Ectodermal cell (in vitro differentiated cells): ENCODE data around the gene JMJD1C.
"Not testable (repeated sequence)": the region's sequence is repeated elsewhere in the genome, so short reads cannot be mapped to it uniquely, and the experiment has no call there.

Experiments
- H3K27ac ChIP-seq: 2 replicates; pipeline ENCODE4 v1.7.0; 2013; ENCODE audit warnings: mild to moderate bottlenecking, low read depth, low read length; ENCODE audit not compliant: insufficient read depth, poor library complexity, severe bottlenecking
- H3K27me3 ChIP-seq: 2 replicates; pipeline ENCODE4 v1.7.0; 2013; ENCODE audit warnings: mild to moderate bottlenecking, low read length; ENCODE audit not compliant: insufficient read depth, control insufficient read depth, poor library complexity, severe bottlenecking
- H3K36me3 ChIP-seq: one replicate; pipeline ENCODE4 v1.7.0; 2013; ENCODE audit warnings: low read length; ENCODE audit not compliant: control insufficient read depth, insufficient read depth
- H3K4me1 ChIP-seq: one replicate; pipeline ENCODE4 v1.7.0; 2013; ENCODE audit warnings: low read length; ENCODE audit not compliant: control insufficient read depth, insufficient read depth
- H3K4me3 ChIP-seq: 2 replicates; pipeline ENCODE4 v1.7.0; 2013; ENCODE audit warnings: low read depth, low read length, control low read depth; ENCODE audit not compliant: insufficient read depth
- H3K9me3 ChIP-seq: 2 replicates; pipeline ENCODE4 v1.7.0; 2013; ENCODE audit warnings: mild to moderate bottlenecking, low read length, moderate library complexity; ENCODE audit not compliant: control insufficient read depth
- WGBS, 2 experiments: methylation state at CpG; one replicate each; pipeline ENCODE4 v1.1.7; 2013; ENCODE audit warnings: missing lambda C conversion rate in 2 of 2; 5-methylcytosine and 5-hydroxymethylcytosine counted together

Gene JMJD1C

DNA sequence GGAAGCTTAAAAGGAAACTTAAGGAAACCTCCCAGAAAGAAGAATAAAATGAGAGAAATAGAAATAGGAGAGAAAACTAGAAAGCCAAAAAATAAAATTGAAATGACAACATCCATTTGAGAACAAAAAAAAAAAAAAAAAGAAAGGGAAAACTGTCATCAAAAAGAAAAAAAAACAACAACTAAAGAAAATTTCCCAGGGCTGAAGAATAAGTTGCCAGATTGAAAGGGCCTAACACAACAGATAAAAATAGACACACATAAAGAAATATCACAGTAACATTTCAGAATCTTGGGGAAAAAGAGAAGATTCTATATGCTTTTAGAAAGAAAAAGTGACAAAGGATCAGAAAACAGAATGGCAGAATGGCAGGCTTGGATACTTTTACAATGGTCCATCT lies 157.1 kb downstream of the JMJD1C start:
- Histone ChIP-seq H3K4me1 (no peaks in the 10 kb centered on the region), H3K4me3 (no peak overlapping the region), H3K36me3 (no peaks in the 10 kb centered on the region), H3K27me3 (no peaks in the 10 kb centered on the region), H3K9me3 (no peaks in the 10 kb centered on the region), H3K27ac (no peak overlapping the region)

GRCh38 chr10:63304146-63304545 lies 161.6 kb downstream of the JMJD1C start:
- no peaks in the 10 kb centered on the region for H3K27me3 ChIP-seq
- no peak overlapping the region for H3K27ac ChIP-seq
- H3K4me1 ChIP-seq: no peaks in the 10 kb centered on the region
- no peaks in the 10 kb centered on the region for H3K36me3 ChIP-seq
- H3K4me3 ChIP-seq: no peak overlapping the region
- 91 to 97% methylated on average over 2 to 3 of the region's 3 CpGs for WGBS, 2 experiments
- H3K9me3 ChIP-seq: no peaks in the 10 kb centered on the region

DNA sequence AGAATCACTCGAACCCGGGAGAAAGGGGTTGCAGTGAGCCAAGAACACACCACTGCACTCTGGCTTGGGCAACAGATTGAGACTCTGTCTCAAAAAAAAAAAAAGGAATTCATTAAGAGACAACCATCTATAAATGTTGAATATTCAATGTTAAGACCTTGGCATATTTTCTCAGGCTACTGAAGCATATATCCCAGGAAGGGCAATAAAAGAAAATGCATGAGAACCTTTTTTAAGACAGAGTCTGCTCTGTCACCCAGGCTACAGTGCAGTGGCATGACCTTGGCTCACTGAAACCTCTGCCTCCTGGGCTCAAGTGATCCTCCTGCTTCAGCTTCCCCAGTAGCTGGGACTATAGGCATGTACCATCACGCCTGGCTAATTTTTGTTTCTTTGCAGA lies 165.0 kb downstream of the JMJD1C start:
- no peaks in the 10 kb centered on the region for H3K9me3 ChIP-seq
- H3K4me3 ChIP-seq: no peak overlapping the region
- no peaks in the 10 kb centered on the region for H3K27me3 ChIP-seq
- H3K4me1 ChIP-seq: no peaks in the 10 kb centered on the region
- no peak overlapping the region for H3K27ac ChIP-seq
- no peaks in the 10 kb centered on the region for H3K36me3 ChIP-seq
- WGBS, 2 experiments: 89 to 93% methylated on average over 3 of the region's 3 CpGs

GRCh38 chr10:63297941-63298340 lies 167.8 kb downstream of the JMJD1C start:
- H3K9me3 ChIP-seq: no peaks in the 10 kb centered on the region
- no peak overlapping the region for H3K27ac ChIP-seq
- 94 to 95% methylated on average over 8 of the region's 8 CpGs for WGBS, 2 experiments
- H3K36me3 ChIP-seq: no peaks in the 10 kb centered on the region
- H3K4me3 ChIP-seq: no peak overlapping the region
- H3K27me3 ChIP-seq: no peaks in the 10 kb centered on the region
- H3K4me1 ChIP-seq: no peaks in the 10 kb centered on the region

GRCh38 chr10:63294781-63295180 lies 171.0 kb downstream of the JMJD1C start:
- no peaks in the 10 kb centered on the region for H3K27me3 ChIP-seq
- 95% methylated on average over 2 of the region's 2 CpGs for WGBS, 2 experiments
- no peaks in the 10 kb centered on the region for H3K36me3 ChIP-seq

GRCh38 chr10:63292847-63293246 lies 172.9 kb downstream of the JMJD1C start:
- H3K4me1 ChIP-seq, H3K36me3 ChIP-seq, H3K4me3 ChIP-seq, H3K27me3 ChIP-seq, H3K9me3 ChIP-seq, H3K27ac ChIP-seq: not testable (repeated sequence)
- WGBS, 2 experiments: 87 to 92% methylated on average over 4 of the region's 4 CpGs

More at GRCh38 chr10:63294781-63295180, 171.0 kb downstream of the JMJD1C start:
- Histone ChIP-seq H3K27ac (no peak overlapping the region), H3K4me3 (no peak overlapping the region), H3K9me3 (no peaks in the 10 kb centered on the region), H3K4me1 (no peaks in the 10 kb centered on the region)

- Histone ChIP-seq H3K36me3 (no peaks in the 10 kb centered on the region), H3K9me3 (no peaks in the 10 kb centered on the region), H3K4me1 (no peaks in the 10 kb centered on the region), H3K27ac (no peak overlapping the region), H3K27me3 (no peaks in the 10 kb centered on the region), H3K4me3 (no peak overlapping the region)
- 96 to 100% methylated on average over 1 of the region's 1 CpG for WGBS, 2 experiments
Measured at GRCh38 chr10:63288170-63288569, 177.6 kb downstream of the JMJD1C start.

GRCh38 chr10:63286754-63287264 lies 179.0 kb downstream of the JMJD1C start:
- WGBS, 2 experiments: 85 to 96% methylated on average over 2 to 4 of the region's 4 CpGs
- Histone ChIP-seq H3K36me3 (no peaks in the 10 kb centered on the region), H3K27me3 (no peaks in the 10 kb centered on the region), H3K4me1 (no peaks in the 10 kb centered on the region), H3K27ac (no peak overlapping the region), H3K9me3 (no peaks in the 10 kb centered on the region), H3K4me3 (no peak overlapping the region)

DNA sequence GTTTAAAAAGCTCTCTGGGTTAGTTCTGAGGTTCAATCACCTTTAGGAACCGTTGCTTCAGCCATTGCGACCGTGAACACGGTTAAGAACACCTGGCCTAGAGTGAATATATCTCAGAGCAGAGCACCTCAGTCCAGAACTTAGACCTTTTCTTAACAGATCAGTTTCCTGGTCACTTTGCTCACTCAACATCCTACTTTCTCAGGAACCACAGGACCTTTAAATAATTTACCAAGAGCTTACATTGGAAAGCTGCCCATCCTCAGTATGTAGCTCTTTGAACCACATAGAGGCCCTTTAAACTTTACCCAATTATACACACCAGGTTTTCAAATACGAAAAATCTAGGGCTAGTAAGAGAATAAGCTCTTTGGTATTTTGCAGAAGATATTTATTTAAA lies 179.4 kb downstream of the JMJD1C start:
- Histone ChIP-seq H3K27me3 (no peaks in the 10 kb centered on the region), H3K4me1 (no peaks in the 10 kb centered on the region), H3K27ac (no peak overlapping the region), H3K9me3 (no peaks in the 10 kb centered on the region), H3K4me3 (no peak overlapping the region), H3K36me3 (no peaks in the 10 kb centered on the region)
- 92 to 94% methylated on average over 4 of the region's 5 CpGs for WGBS, 2 experiments

DNA sequence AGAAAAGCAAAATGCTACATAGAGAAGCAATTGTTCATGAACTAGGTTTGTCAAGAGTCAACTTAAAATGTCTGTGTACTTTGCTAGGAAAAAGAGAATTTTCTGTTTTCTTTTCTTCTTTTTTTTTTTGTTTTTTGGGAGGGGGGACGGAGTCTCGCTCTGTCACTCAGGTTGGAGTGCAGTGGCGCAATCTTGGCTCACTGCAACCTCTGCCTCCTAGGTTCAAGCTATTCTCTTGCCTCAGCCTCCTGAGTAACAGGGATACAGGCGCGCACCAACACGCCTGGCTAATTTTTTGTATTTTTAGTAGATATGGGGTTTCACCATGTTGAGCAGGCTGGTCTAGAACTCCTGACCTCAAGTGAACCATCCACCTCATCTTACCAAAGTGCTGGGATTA lies 181.9 kb downstream of the JMJD1C start:
- WGBS, 2 experiments: 76 to 94% methylated on average over 6 of the region's 6 CpGs
- H3K4me1 ChIP-seq: not testable (repeated sequence)

DNA sequence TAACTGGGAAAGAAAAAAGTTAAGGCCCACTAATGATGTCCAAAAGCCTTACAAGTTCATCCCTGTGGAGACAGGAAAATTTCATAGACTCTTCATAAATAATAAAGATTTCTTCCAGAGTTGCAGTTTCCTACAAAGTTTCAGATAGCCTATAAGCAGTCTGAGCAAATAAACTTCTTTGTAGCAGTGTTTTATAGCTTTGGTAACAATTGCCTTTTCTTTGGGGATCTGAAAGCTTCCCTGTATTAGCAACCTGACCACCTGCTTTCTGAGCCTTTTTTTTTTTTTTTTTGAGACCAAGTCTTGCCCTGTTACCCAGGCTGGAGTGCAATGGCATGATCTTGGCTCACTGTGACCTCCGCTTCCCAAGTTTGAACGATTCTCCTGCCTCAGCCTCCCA lies 182.7 kb downstream of the JMJD1C start:
- Histone ChIP-seq H3K9me3 (no peaks in the 10 kb centered on the region), H3K27ac (no peak overlapping the region), H3K36me3 (no peaks in the 10 kb centered on the region), H3K4me3 (no peak overlapping the region), H3K4me1 (no peaks in the 10 kb centered on the region), H3K27me3 (no peaks in the 10 kb centered on the region)
- WGBS, 2 experiments: 93 to 98% methylated on average over 2 of the region's 2 CpGs

More for the DNA sequence above, 181.9 kb downstream of the JMJD1C start:
- H3K27me3 ChIP-seq, H3K9me3 ChIP-seq, H3K27ac ChIP-seq, H3K36me3 ChIP-seq, H3K4me3 ChIP-seq: not testable (repeated sequence)
